H4 (cell line): ENCODE results near the gene GNB5. TPM values are rescaled to one million over a fixed set of nuclear protein-coding genes. Genes with fewer than 3 reads are reported as not detected.
A peak's percentile ranks its signal among the peaks of the same experiment; 100 is the strongest.

Source experiments
- DNase-seq: peaks from one replicate; pipeline ENCODE4 v3.0.0-alpha.2; 2015; ENCODE audit warnings: low spot score
- total RNA-seq: library from RNA; depleted of rRNA; stranded (reverse); fragments of >200 nt; shearing (Covaris generic); gene quantifications from 2 replicates; pipeline ENCODE4 v1.2.3, GENCODE V29; 2014

Gene GNB5
- total RNA-seq, 1 experiment from 2014 or later: 25.6 TPM

- no peak for DNase-seq
These were observed 46.5 kb downstream of the GNB5 start for GRCh38 chr15:52144656-52145178.

GRCh38 chr15:52143873-52144272 lies 47.3 kb downstream of the GNB5 start:
- DNase-seq: peak; percentile 34

- no peak for DNase-seq
These were observed 50.5 kb downstream of the GNB5 start for GRCh38 chr15:52140646-52141045.

- peak; percentile 70 for DNase-seq
These were observed 51.4 kb downstream of the GNB5 start for GRCh38 chr15:52139599-52140462.

GRCh38 chr15:52137432-52138357 lies 53.5 kb downstream of the GNB5 start:
- DNase-seq: no peak

GRCh38 chr15:52136442-52136980 lies 54.7 kb downstream of the GNB5 start:
- no peak for DNase-seq

- DNase-seq: no peak
These were observed 56.6 kb downstream of the GNB5 start for GRCh38 chr15:52134502-52135144.

- DNase-seq: no peak
These were observed 57.5 kb downstream of the GNB5 start for GRCh38 chr15:52133510-52134220.

- no peak for DNase-seq
These were observed 59.1 kb downstream of the GNB5 start for GRCh38 chr15:52132066-52132465.

GRCh38 chr15:52128568-52128967 lies 62.6 kb downstream of the GNB5 start:
- DNase-seq: no peak

GRCh38 chr15:52124270-52124880 lies 66.8 kb downstream of the GNB5 start:
- no peak for DNase-seq

- no peak for DNase-seq
These were observed 69.3 kb downstream of the GNB5 start for GRCh38 chr15:52121896-52122295.

- no peak for DNase-seq
These were observed 70.2 kb downstream of the GNB5 start for GRCh38 chr15:52121006-52121405.

GRCh38 chr15:52120488-52120887 lies 70.7 kb downstream of the GNB5 start:
- DNase-seq: no peak

GRCh38 chr15:52118969-52119749 lies 72.0 kb downstream of the GNB5 start:
- no peak for DNase-seq

GRCh38 chr15:52117549-52117948 lies 73.6 kb downstream of the GNB5 start:
- no peak for DNase-seq

- DNase-seq: no peak
These were observed 75.4 kb downstream of the GNB5 start for GRCh38 chr15:52115598-52116427.

GRCh38 chr15:52114261-52115055 lies 76.7 kb downstream of the GNB5 start:
- DNase-seq: no peak
